A673 (cell line): ENCODE data around the gene SLC4A2. TPM values are rescaled to one million over a fixed set of nuclear protein-coding genes. Genes with fewer than 3 reads are reported as not detected.

ENCODE experiments used
- BruUV-seq: library from RNA; stranded (reverse); fragments of 400-500 nt; replicated peaks from 2 replicates; lab custom pipeline; 2021; lab: Mats Ljungman, UMichigan
- CTCF ChIA-PET: fragments of 300-600 bp; sonication (Branson Sonifier 250); formaldehyde crosslinking; loops from one replicate; lab custom pipeline; 2022; ENCODE audit warnings: antibody characterized with exemption; lab: Charles Lee
- POLR2A ChIA-PET: fragments of 300-600 bp; sonication (Branson Sonifier 250); formaldehyde crosslinking; loops from one replicate; lab custom pipeline; 2022; ENCODE audit warnings: antibody characterized with exemption; ENCODE audit not compliant: low non-redundant PET; lab: Charles Lee
- DNase-seq: peaks from one replicate; pipeline ENCODE4 v3.0.0-alpha.2; 2015; ENCODE audit warnings: low spot score
- H3K27ac ChIP-seq: fragments of 200-600 bp; sonication (generic); 2 replicates; pipeline ENCODE4 v1.5.1; 2016; ENCODE audit warnings: mixed run types, low read depth, mild to moderate bottlenecking, mixed read lengths, antibody characterized with exemption, low read length; ENCODE audit not compliant: poor library complexity, severe bottlenecking
- H3K27me3 ChIP-seq: fragments of 200-600 bp; sonication (generic); replicated peaks from 2 replicates; pipeline ENCODE4 v1.6.1; 2017; ENCODE audit warnings: mixed run types, low read depth, mild to moderate bottlenecking, mixed read lengths, antibody characterized with exemption, low read length; ENCODE audit not compliant: insufficient read depth, poor library complexity
- H3K36me3 ChIP-seq: fragments of 200-600 bp; sonication (generic); 2 replicates; pipeline ENCODE4 v1.6.1; 2016; ENCODE audit warnings: mixed run types, mild to moderate bottlenecking, mixed read lengths, antibody characterized with exemption, low read length; ENCODE audit not compliant: insufficient read depth, poor library complexity, severe bottlenecking
- H3K4me1 ChIP-seq: fragments of 200-600 bp; sonication (generic); 2 replicates; pipeline ENCODE4 v1.6.1; 2017; ENCODE audit warnings: mixed run types, mild to moderate bottlenecking, mixed read lengths, antibody characterized with exemption, low read length; ENCODE audit not compliant: insufficient read depth, poor library complexity, severe bottlenecking
- H3K4me3 ChIP-seq: fragments of 200-600 bp; sonication (generic); 2 replicates; pipeline ENCODE4 v1.5.1; 2016; ENCODE audit warnings: low read depth, mixed run types, mild to moderate bottlenecking, mixed read lengths, low read length; ENCODE audit not compliant: poor library complexity, severe bottlenecking
- H3K9me3 ChIP-seq: fragments of 200-600 bp; sonication (generic); 2 replicates; pipeline ENCODE4 v1.6.1; 2016; ENCODE audit warnings: mixed run types, low read depth, mild to moderate bottlenecking, mixed read lengths, antibody characterized with exemption, low read length; ENCODE audit not compliant: poor library complexity, severe bottlenecking
- EZH2 ChIP-seq: fragments of 200-600 bp; sonication (generic); IDR thresholded peaks from 2 replicates; pipeline ENCODE4 v1.6.1; 2017; ENCODE audit warnings: borderline replicate concordance, low read depth, mild to moderate bottlenecking, mixed read lengths, antibody characterized with exemption, low read length; ENCODE audit not compliant: poor library complexity, severe bottlenecking
- intact Hi-C: fragments of 100-400 bp; cut with micrococcal nuclease; formaldehyde crosslinking; loops from one replicate; pipeline ENCODE4 v1.10.0; 2022; ENCODE audit not compliant: unreplicated experiment
- total RNA-seq: library from RNA; stranded (reverse); gene quantifications from 2 replicates; pipeline ENCODE4 v1.2.3, GENCODE V29; 2021
- TF ChIP-seq, protein P1 (sequence below): fragments of 300-800, 200-600 bp; sonication (generic); conservative IDR thresholded peaks from 2 replicates; pipeline ENCODE4 v1.5.1; 2017; ENCODE audit warnings: low read depth, mild to moderate bottlenecking, antibody characterized with exemption, low read length, moderate library complexity, mixed read lengths

The SLC4A2 gene
- total RNA-seq, 1 experiment from 2014 or later = 222 TPM

DNA sequence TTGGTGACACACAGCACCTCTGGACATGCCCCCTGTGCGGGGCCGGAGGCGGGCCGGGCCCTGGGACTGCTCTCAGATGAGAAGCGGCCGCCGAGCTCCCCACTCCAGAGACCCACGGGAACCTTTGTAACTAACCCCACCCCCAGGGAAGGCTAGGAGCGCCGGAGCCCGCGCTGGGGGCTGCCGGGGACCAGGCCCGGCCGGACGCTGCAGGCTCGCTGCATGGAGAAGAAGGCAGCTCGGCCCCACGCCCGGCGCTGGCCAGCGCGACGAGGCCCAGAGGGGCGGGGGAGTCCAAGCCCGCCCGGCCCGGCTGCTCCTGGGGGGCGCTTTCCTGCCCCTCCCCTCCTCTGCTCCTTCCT is 63.4 kb downstream of the SLC4A2 start:
- Histone ChIP-seq H3K4me3 (no peak overlapping the region), H3K4me1 (peaks cover 11% of the 10 kb centered on the region), H3K36me3 (peaks cover 35% of the 10 kb centered on the region), H3K9me3 (no peaks in the 10 kb centered on the region), H3K27ac (no peak overlapping the region), H3K27me3 (no peaks in the 10 kb centered on the region)
- intact Hi-C loops = loop anchor here (5.0 kb wide), 1 partner anchor 105 kb away; the partner anchor contains the start of gene ABCF2
- ChIA-PET CTCF (no interaction called here), POLR2A (no interaction called here)
- no peak for TF ChIP-seq EZH2
- TF ChIP-seq, protein P1, sequence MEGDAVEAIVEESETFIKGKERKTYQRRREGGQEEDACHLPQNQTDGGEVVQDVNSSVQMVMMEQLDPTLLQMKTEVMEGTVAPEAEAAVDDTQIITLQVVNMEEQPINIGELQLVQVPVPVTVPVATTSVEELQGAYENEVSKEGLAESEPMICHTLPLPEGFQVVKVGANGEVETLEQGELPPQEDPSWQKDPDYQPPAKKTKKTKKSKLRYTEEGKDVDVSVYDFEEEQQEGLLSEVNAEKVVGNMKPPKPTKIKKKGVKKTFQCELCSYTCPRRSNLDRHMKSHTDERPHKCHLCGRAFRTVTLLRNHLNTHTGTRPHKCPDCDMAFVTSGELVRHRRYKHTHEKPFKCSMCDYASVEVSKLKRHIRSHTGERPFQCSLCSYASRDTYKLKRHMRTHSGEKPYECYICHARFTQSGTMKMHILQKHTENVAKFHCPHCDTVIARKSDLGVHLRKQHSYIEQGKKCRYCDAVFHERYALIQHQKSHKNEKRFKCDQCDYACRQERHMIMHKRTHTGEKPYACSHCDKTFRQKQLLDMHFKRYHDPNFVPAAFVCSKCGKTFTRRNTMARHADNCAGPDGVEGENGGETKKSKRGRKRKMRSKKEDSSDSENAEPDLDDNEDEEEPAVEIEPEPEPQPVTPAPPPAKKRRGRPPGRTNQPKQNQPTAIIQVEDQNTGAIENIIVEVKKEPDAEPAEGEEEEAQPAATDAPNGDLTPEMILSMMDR = no peak
- no TSS peak for BruUV-seq
- DNase-seq = no peak

DNA sequence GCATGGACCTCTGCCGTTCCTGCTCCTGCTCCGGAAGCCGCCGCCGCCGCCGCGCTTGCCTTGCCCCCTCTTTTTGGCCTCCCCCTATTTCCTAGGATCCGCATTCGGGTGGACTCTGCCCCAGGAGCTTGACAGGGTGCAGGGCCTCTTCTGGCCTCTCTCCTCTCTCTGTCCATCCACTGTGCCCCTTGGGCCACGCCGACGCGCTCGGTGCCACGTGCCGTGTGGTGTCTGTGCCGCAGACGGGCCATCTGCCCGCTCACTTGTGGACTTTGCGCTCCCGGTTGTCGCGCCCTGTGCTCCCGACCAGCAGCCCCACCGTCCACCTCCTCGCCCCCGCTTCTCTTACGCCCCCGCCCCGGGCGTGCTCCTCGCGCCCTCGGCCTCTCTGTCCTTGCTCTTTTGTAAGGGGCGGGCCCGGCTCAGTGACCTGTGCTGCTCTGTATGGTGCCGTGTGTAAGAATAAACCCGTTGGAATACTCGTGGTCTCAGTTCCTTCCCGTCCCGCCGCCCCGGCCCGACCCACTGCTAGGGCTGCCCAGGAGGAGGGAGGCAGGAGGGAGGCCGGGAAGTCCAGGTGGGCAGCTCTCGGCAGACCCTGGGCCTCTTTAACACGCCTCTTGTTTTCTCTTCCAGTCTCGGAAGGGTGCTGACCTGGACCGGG is 63.9 kb downstream of the SLC4A2 start:
- no peak overlapping the region for H3K4me3 ChIP-seq
- peaks cover 11% of the 10 kb centered on the region for H3K4me1 ChIP-seq
- TF ChIP-seq, protein P1 = no peak
- no peak for TF ChIP-seq EZH2
- DNase-seq = no peak
- H3K27me3 ChIP-seq = no peaks in the 10 kb centered on the region
- CTCF ChIA-PET = interaction anchor here (0.8 to 1.4 kb wide), 8 partner anchors 11 to 181 kb away, joined by 3 to 17 read pairs (median 4); partner anchors contain the start of gene ABCB8
- no peak overlapping the region for H3K27ac ChIP-seq
- peaks cover 35% of the 10 kb centered on the region for H3K36me3 ChIP-seq
- intact Hi-C loops = loop anchor here (5.0 kb wide), 1 partner anchor 104 kb away; the partner anchor contains the start of gene ABCF2
- POLR2A ChIA-PET = no interaction called here
- TSS peak; percentile 47 for BruUV-seq
- no peaks in the 10 kb centered on the region for H3K9me3 ChIP-seq

DNA sequence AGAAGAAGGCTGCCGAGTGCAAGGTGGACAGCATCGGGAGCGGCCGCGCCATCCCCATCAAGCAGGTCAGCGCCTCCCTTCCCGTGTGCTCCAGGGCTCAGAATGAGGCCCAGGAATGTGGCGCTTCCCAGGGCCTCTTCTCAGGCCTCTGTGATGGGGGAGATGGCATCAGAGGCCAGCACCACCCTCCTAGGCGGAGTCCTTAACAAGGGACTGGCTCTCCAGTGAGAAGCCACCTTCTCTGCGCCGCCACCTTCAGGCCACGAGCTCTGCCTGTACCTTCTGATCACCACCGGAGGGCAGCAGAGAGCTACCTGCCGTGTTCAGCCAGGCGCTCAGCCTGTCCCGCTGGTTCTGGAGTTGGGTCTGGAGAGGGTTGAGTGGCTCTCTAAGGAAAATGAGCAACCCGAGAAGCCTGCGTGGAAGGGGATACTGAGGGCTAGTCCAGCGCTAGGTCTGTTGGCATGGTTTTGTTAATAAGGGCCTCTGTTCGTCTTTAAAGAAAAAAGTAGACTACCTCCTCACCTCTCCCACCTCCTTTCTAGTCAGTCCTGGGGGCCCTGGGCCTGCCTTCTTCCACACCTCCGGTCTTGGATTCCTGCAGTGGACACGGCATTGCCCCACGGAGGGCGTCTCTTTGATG is 64.6 kb downstream of the SLC4A2 start:
- peaks cover 11% of the 10 kb centered on the region for H3K4me1 ChIP-seq
- intact Hi-C loops = loop anchor here (1.0 to 5.0 kb wide), 3 partner anchors 48 to 179 kb away; partner anchors contain the start of gene ABCF2
- no peaks in the 10 kb centered on the region for H3K9me3 ChIP-seq
- CTCF ChIA-PET = interaction anchor here (0.5 to 1.4 kb wide), 11 partner anchors 12 to 182 kb away, joined by 3 to 17 read pairs (median 3); partner anchors contain the start of gene ABCB8
- no peaks in the 10 kb centered on the region for H3K27me3 ChIP-seq
- no peak overlapping the region for H3K4me3 ChIP-seq
- POLR2A ChIA-PET = no interaction called here
- peak; percentile 85 for DNase-seq
- no peak for TF ChIP-seq EZH2
- TF ChIP-seq, protein P1 = peak; percentile 99
- no TSS peak for BruUV-seq
- peaks cover 39% of the 10 kb centered on the region for H3K36me3 ChIP-seq
- H3K27ac ChIP-seq = no peak overlapping the region
